Gastrocnemius medialis (tissue), 4 donors: ENCODE measurements around the gene CACNA1G. TPM values are rescaled to one million over a fixed set of nuclear protein-coding genes. Genes with fewer than 3 reads are reported as not detected.

Experiments used
- ATAC-seq, 2 donors: fragments of 150-250 bp; one replicate each; pipeline ENCODE4 v1.9.1; 2016
- DNase-seq, 2 donors: peaks; one replicate each; pipeline ENCODE4 v3.0.0-alpha.2; 2019
- H3K27ac ChIP-seq, 4 donors: fragments of 200-600 bp; sonication (generic); 1 replicate in 1 of 4; 2 replicates in 3 of 4; pipeline ENCODE4 v1.5.1; 2016 to 2018; ENCODE audit warnings: mild to moderate bottlenecking in 2 of 4, moderate library complexity in 1 of 4
- H3K27me3 ChIP-seq, 3 donors: fragments of 200-600 bp; sonication (generic) in 2 of 3; 1 replicate in 1 of 3; 2 replicates in 2 of 3; pipeline versions ENCODE4 v1.5.1 to v1.6.0; 2016 to 2019; ENCODE audit warnings: mild to moderate bottlenecking in 1 of 3, moderate library complexity in 1 of 3
- H3K36me3 ChIP-seq, 2 donors: fragments of 200-600 bp; sonication (generic) in 1 of 2; one replicate each; pipeline ENCODE4 v1.5.1; 2017 to 2018
- H3K4me1 ChIP-seq, 2 donors: fragments of 200-600 bp; sonication (generic) in 1 of 2; one replicate each; pipeline ENCODE4 v1.5.1; 2016 to 2017; ENCODE audit warnings: mild to moderate bottlenecking in 2 of 2
- H3K4me3 ChIP-seq, 4 donors: fragments of 200-600 bp; sonication (generic) in 3 of 4; 1 replicate in 1 of 4; 2 replicates in 3 of 4; pipeline ENCODE4 v1.5.1; 2016 to 2019; ENCODE audit warnings: mild to moderate bottlenecking in 2 of 4
- H3K9me3 ChIP-seq, 3 donors: fragments of 200-600 bp; sonication (generic) in 2 of 3; 1 replicate in 1 of 3; 2 replicates in 2 of 3; pipeline ENCODE4 v1.5.1; 2016 to 2019
- CTCF ChIP-seq, 5 experiments: fragments of 450-650 bp in 3 of 5; fragments of 200-600 bp in 2 of 5; sonication (generic) in 2 of 5; IDR thresholded peaks in 4 of 5; conservative IDR thresholded peaks in 1 of 5; 1 replicate in 4 of 5; 2 replicates in 1 of 5; pipeline ENCODE4 v1.5.1; 2016 to 2019; ENCODE audit warnings: antibody characterized with exemption in 5 of 5, mild to moderate bottlenecking in 3 of 5, moderate library complexity in 3 of 5
- POLR2A ChIP-seq, 2 donors: fragments of 450-650 bp; IDR thresholded peaks; one replicate each; pipeline ENCODE4 v1.6.1; 2017; ENCODE audit warnings: antibody characterized with exemption in 2 of 2, mild to moderate bottlenecking in 2 of 2, moderate library complexity in 2 of 2
- in situ Hi-C, 4 donors: fragments of 200-750 bp; cut with MboI; loops; one replicate each; pipeline versions ENCODE4 v1.15.0 to v1.8.0; 2017; ENCODE audit warnings: low sequenced_read_pairs in 4 of 4
- intact Hi-C: fragments of 100-400 bp; cut with DNase I; formaldehyde crosslinking; loops from one replicate; pipeline ENCODE4 v1.15.1; 2023; ENCODE audit warnings: low total_unique reads
- total RNA-seq, 4 donors: library from RNA; depleted of rRNA; stranded (reverse); fragments of >200 nt; gene quantifications; one replicate each; pipeline versions ENCODE4 v1.1.0 to v1.2.3, GENCODE V29; 2016

Gene CACNA1G
- total RNA-seq, 4 donors from 2014 or later: 0.09 to 0.10 TPM; not detected in 2

GRCh38 chr17:50590946-50591737 is 30.6 kb downstream of the CACNA1G start:
- H3K4me3 ChIP-seq: no peak overlapping the region
- in situ Hi-C loops (no loop called here), intact Hi-C loops (no loop called here)
- no peaks in the 10 kb centered on the region for H3K27me3 ChIP-seq
- DNase-seq (no peak), ATAC-seq (no peak)
- H3K9me3 ChIP-seq: no peaks in the 10 kb centered on the region
- TF ChIP-seq CTCF (IDR thresholded peaks at IDR 0.05 in 4 of 5, conservative IDR thresholded peaks at IDR 0.05 in 1 of 5) (no peak), POLR2A (IDR thresholded peaks at IDR 0.05) (no peak)
- H3K27ac ChIP-seq: no peak overlapping the region
- peaks cover 8 to 14% of the 10 kb centered on the region in 2 donors for H3K4me1 ChIP-seq
- H3K36me3 ChIP-seq: no peaks in the 10 kb centered on the region

GRCh38 chr17:50593321-50593720 is 32.8 kb downstream of the CACNA1G start:
- no peaks in the 10 kb centered on the region for H3K36me3 ChIP-seq
- DNase-seq (no peak), ATAC-seq (no peak)
- in situ Hi-C loops (no loop called here), intact Hi-C loops (no loop called here)
- TF ChIP-seq CTCF (IDR thresholded peaks at IDR 0.05 in 4 of 5, conservative IDR thresholded peaks at IDR 0.05 in 1 of 5) (no peak), POLR2A (IDR thresholded peaks at IDR 0.05) (no peak)
- no peaks in the 10 kb centered on the region for H3K9me3 ChIP-seq
- H3K27ac ChIP-seq: no peak overlapping the region
- no peak overlapping the region for H3K4me3 ChIP-seq
- peaks cover 8 to 14% of the 10 kb centered on the region in 2 donors for H3K4me1 ChIP-seq
- H3K27me3 ChIP-seq: no peaks in the 10 kb centered on the region

- in situ Hi-C loops (no loop called here), intact Hi-C loops (no loop called here)
- TF ChIP-seq CTCF (IDR thresholded peaks at IDR 0.05 in 4 of 5, conservative IDR thresholded peaks at IDR 0.05 in 1 of 5): no peak
- TF ChIP-seq POLR2A (IDR thresholded peaks at IDR 0.05): no peak
Observed at GRCh38 chr17:50594128-50594823, 33.8 kb downstream of the CACNA1G start.

GRCh38 chr17:50594892-50595291 is 34.4 kb downstream of the CACNA1G start:
- TF ChIP-seq CTCF (IDR thresholded peaks at IDR 0.05 in 4 of 5, conservative IDR thresholded peaks at IDR 0.05 in 1 of 5) (no peak), POLR2A (IDR thresholded peaks at IDR 0.05) (no peak)
- Histone ChIP-seq H3K36me3 (no peaks in the 10 kb centered on the region), H3K9me3 (no peaks in the 10 kb centered on the region), H3K4me3 (no peak overlapping the region), H3K27me3 (no peaks in the 10 kb centered on the region), H3K4me1 (peaks cover 7 to 8% of the 10 kb centered on the region in 2 donors), H3K27ac (no peak overlapping the region)
- DNase-seq: no peak
- ATAC-seq: no peak
- in situ Hi-C loops: no loop called here
- intact Hi-C loops: no loop called here

More at GRCh38 chr17:50594128-50594823, 33.8 kb downstream of the CACNA1G start:
- DNase-seq: no peak
- no peaks in the 10 kb centered on the region for H3K36me3 ChIP-seq
- H3K27ac ChIP-seq: no peak overlapping the region
- no peak overlapping the region for H3K4me3 ChIP-seq
- H3K9me3 ChIP-seq: no peaks in the 10 kb centered on the region
- H3K4me1 ChIP-seq: peaks cover 8 to 11% of the 10 kb centered on the region in 2 donors
- ATAC-seq: no peak
- no peaks in the 10 kb centered on the region for H3K27me3 ChIP-seq
